Transverse colon (tissue), 4 donors: ENCODE data around the gene TBCCD1. TPM values are rescaled to one million over a fixed set of nuclear protein-coding genes. Genes with fewer than 3 reads are reported as not detected.

Experiments used
- DNase-seq: peaks from one replicate; pipeline ENCODE4 v3.0.0-alpha.2; 2019
- H3K27ac ChIP-seq, 4 donors: fragments of 200-600 bp; sonication (generic); 2 replicates each; pipeline ENCODE4 v1.5.1; 2016 to 2018; ENCODE audit warnings: inconsistent platforms in 4 of 4
- H3K27me3 ChIP-seq: fragments of 200-600 bp; sonication (generic); 2 replicates; pipeline ENCODE4 v1.5.1; 2017; ENCODE audit warnings: inconsistent platforms
- H3K36me3 ChIP-seq, 4 donors: fragments of 200-600 bp; sonication (generic); 2 replicates each; pipeline ENCODE4 v1.5.1; 2017 to 2019; ENCODE audit warnings: inconsistent platforms in 4 of 4
- H3K4me1 ChIP-seq, 4 donors: fragments of 200-600 bp; sonication (generic); 2 replicates each; pipeline ENCODE4 v1.5.1; 2017 to 2020; ENCODE audit warnings: inconsistent platforms in 4 of 4
- H3K4me3 ChIP-seq, 4 donors: fragments of 200-600 bp; sonication (generic); 1 replicate in 1 of 4; 2 replicates in 3 of 4; pipeline versions ENCODE4 v1.5.1 to v1.6.1; 2017 to 2019; ENCODE audit warnings: inconsistent platforms in 4 of 4
- H3K9me3 ChIP-seq, 2 donors: fragments of 200-600 bp; sonication (generic); 2 replicates each; pipeline ENCODE4 v1.5.1; 2017 to 2019; ENCODE audit warnings: inconsistent platforms in 2 of 2
- EP300 ChIP-seq: sonication (generic); formaldehyde crosslinking; IDR thresholded peaks from one replicate; pipeline ENCODE4 v1.6.1; 2017; ENCODE audit warnings: antibody characterized with exemption, low read depth
- POLR2A ChIP-seq: fragments of 450-650 bp; IDR thresholded peaks from one replicate; pipeline ENCODE4 v1.6.1; 2016; ENCODE audit warnings: antibody characterized with exemption, mild to moderate bottlenecking, moderate library complexity
- POLR2AphosphoS5 ChIP-seq, 3 donors: sonication (generic); formaldehyde crosslinking; IDR thresholded peaks; one replicate each; pipeline ENCODE4 v1.6.1; 2016; ENCODE audit warnings: antibody characterized with exemption in 3 of 3
- WGBS, 2 donors: methylation state at CpG; one replicate each; pipeline ENCODE4 v1.1.5; 2018; ENCODE audit warnings: low coverage in 1 of 2; 5-methylcytosine and 5-hydroxymethylcytosine counted together
- in situ Hi-C, 4 donors: fragments of 200-750 bp; cut with MboI; loops; one replicate each; pipeline versions ENCODE4 v1.15.0 to v1.15.1; 2017; ENCODE audit warnings: low sequenced_read_pairs in 3 of 4, low pct_ligation_motif_present in 1 of 4, low pct_unique_long_range_greater_than_20kb in 1 of 4
- intact Hi-C: fragments of 100-400 bp; cut with DNase I; formaldehyde crosslinking; loops from one replicate; pipeline ENCODE4 v1.15.1; 2023; ENCODE audit warnings: low total_unique reads
- total RNA-seq, 4 donors: library from RNA; depleted of rRNA; stranded (reverse); fragments of >200 nt; gene quantifications; one replicate each; pipeline ENCODE4 v1.1.0, GENCODE V29; 2016
- TF ChIP-seq, protein P1 (sequence below), 5 experiments: fragments of 200-600 bp in 3 of 5; fragments of 450-650 bp in 2 of 5; sonication (generic) in 3 of 5; IDR thresholded peaks; 1 replicate in 2 of 5; 2 replicates in 3 of 5; pipeline ENCODE4 v1.5.1; 2016 to 2017; ENCODE audit warnings: antibody characterized with exemption in 5 of 5, inconsistent platforms in 3 of 5, mild to moderate bottlenecking in 2 of 5, moderate library complexity in 1 of 5

The TBCCD1 gene
- total RNA-seq, 4 donors from 2014 or later, result 7.1 to 15.4 (median 13.9) TPM

DNA sequence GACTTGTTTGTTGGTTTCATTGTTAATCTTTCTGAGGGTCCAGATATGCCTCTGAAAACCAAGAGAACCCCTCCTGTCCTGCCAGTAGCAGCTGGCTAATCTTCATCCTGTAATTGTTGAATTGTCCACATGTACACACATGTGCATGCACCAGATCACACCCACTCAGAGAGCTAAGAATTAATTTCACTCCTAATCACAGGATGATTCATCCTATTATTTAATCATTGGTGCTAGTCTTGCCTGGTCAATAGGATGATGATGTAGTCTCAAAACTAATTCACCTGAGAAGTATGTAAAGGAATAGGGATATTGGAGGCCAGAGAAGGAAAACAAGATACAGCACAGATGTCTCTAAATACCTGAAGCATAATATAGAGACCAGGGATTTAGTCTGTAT lies 37.9 kb upstream of the TBCCD1 start:
- H3K9me3 ChIP-seq, result no peaks in the 10 kb centered on the region
- H3K36me3 ChIP-seq, result no peaks in the 10 kb centered on the region
- H3K4me1 ChIP-seq, result no peaks in the 10 kb centered on the region
- TF ChIP-seq, protein P1, sequence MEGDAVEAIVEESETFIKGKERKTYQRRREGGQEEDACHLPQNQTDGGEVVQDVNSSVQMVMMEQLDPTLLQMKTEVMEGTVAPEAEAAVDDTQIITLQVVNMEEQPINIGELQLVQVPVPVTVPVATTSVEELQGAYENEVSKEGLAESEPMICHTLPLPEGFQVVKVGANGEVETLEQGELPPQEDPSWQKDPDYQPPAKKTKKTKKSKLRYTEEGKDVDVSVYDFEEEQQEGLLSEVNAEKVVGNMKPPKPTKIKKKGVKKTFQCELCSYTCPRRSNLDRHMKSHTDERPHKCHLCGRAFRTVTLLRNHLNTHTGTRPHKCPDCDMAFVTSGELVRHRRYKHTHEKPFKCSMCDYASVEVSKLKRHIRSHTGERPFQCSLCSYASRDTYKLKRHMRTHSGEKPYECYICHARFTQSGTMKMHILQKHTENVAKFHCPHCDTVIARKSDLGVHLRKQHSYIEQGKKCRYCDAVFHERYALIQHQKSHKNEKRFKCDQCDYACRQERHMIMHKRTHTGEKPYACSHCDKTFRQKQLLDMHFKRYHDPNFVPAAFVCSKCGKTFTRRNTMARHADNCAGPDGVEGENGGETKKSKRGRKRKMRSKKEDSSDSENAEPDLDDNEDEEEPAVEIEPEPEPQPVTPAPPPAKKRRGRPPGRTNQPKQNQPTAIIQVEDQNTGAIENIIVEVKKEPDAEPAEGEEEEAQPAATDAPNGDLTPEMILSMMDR (IDR thresholded peaks at IDR 0.05), result no peak
- TF ChIP-seq POLR2AphosphoS5 (IDR thresholded peaks at IDR 0.05), result no peak
- no peak overlapping the region for H3K27ac ChIP-seq
- no peak for DNase-seq
- in situ Hi-C loops (loop anchor here (5.0 to 25.0 kb wide), 3 partner anchors 207 to 557 kb away; partner anchors contain the start of gene RFC4 (in 2 of the 4)), intact Hi-C loops (no loop called here)
- no peak overlapping the region for H3K4me3 ChIP-seq
- no peaks in the 10 kb centered on the region for H3K27me3 ChIP-seq

DNA sequence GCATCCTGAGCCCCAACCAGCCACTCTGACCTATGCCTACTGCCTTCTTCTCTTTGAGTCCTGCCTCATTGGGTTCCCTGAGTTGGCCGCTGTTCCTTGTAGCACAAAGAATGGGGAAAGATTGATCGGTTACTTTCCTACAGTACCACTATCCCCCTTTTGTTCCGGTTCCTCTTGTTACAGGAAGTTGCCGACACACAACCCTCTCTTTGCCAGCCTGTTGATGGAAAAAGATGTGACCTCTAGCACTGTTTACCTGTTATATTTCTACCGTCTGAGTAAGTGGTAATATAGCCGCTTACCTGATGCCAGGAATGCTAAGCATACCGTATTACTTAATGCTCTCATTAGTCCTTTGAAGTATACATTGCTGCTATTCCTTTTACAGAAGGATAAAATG lies 36.0 kb upstream of the TBCCD1 start:
- Histone ChIP-seq H3K9me3 (no peaks in the 10 kb centered on the region), H3K27me3 (no peaks in the 10 kb centered on the region), H3K36me3 (no peaks in the 10 kb centered on the region), H3K4me3 (no peak overlapping the region), H3K4me1 (peaks cover 0 to 4% (median 0%) of the 10 kb centered on the region in 4 donors), H3K27ac (no peak overlapping the region)
- WGBS, 2 donors, result 74 to 83% methylated on average over 7 of the region's 7 CpGs
- no peak for DNase-seq
- intact Hi-C loops (no loop called here), in situ Hi-C loops (loop anchor here (25.0 kb wide), 2 partner anchors 209 to 559 kb away; partner anchors contain the start of gene RFC4 (in 2 of the 4))
- TF ChIP-seq EP300 (no peak), POLR2A (no peak), POLR2AphosphoS5 (IDR thresholded peaks at IDR 0.05) (no peak)
- TF ChIP-seq, protein P1 (IDR thresholded peaks at IDR 0.05), result no peak

DNA sequence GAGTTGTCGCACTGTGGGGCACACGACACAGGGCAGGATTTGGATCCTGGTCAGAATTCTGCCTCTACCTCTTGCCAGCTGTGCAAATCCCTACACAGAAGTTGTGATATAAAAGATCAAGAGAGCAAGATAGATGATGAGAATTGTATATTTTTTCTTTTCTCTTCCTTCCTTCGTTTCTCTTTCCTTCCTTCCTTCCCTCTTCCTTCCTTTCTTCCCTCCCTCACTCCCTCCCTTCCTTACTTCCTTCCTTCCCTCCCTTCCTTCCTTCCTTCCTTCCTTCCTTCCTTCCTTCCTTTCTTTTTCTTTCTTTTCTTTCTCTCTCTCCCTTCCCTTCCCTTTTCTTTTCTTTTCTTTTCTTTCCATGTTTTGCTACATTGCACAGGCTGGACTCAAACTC lies 33.8 kb upstream of the TBCCD1 start:
- TF ChIP-seq EP300, result no peak
- TF ChIP-seq, protein P1 (IDR thresholded peaks at IDR 0.05), result no peak
- 67 to 71% methylated on average over 3 of the region's 3 CpGs for WGBS, 2 donors
- H3K36me3 ChIP-seq, result no peaks in the 10 kb centered on the region
- no peak overlapping the region for H3K27ac ChIP-seq
- H3K4me3 ChIP-seq, result no peak overlapping the region
- H3K27me3 ChIP-seq, result no peaks in the 10 kb centered on the region
- no peak for DNase-seq
- intact Hi-C loops (no loop called here), in situ Hi-C loops (loop anchor here (25.0 kb wide), 2 partner anchors 211 to 561 kb away; partner anchors contain the start of gene RFC4 (in 2 of the 4))
- H3K4me1 ChIP-seq, result peaks cover 0 to 4% (median 0%) of the 10 kb centered on the region in 4 donors
- no peaks in the 10 kb centered on the region for H3K9me3 ChIP-seq

- no peaks in the 10 kb centered on the region for H3K36me3 ChIP-seq
- no peaks in the 10 kb centered on the region for H3K9me3 ChIP-seq
- no peak overlapping the region for H3K27ac ChIP-seq
- DNase-seq, result no peak
- H3K4me3 ChIP-seq, result no peak overlapping the region
- TF ChIP-seq POLR2AphosphoS5 (IDR thresholded peaks at IDR 0.05), result no peak
- TF ChIP-seq EP300, result no peak
- no peak for TF ChIP-seq POLR2A
- TF ChIP-seq, protein P1 (IDR thresholded peaks at IDR 0.05), result no peak
- in situ Hi-C loops (loop anchor here (25.0 kb wide), 2 partner anchors 213 to 563 kb away; partner anchors contain the start of gene RFC4 (in 2 of the 4)), intact Hi-C loops (no loop called here)
- WGBS, 2 donors, result 67% methylated on average over 2 of the region's 2 CpGs; no CpG with 5 or more reads in 1 of the 2 donors
- H3K4me1 ChIP-seq, result peaks cover 0 to 4% (median 0%) of the 10 kb centered on the region in 4 donors
- H3K27me3 ChIP-seq, result no peaks in the 10 kb centered on the region
Measured at GRCh38 chr3:186599785-186600166, 32.6 kb upstream of the TBCCD1 start.
